Measurements from ENCODE around the gene NGEF. TPM values are rescaled to one million over a fixed set of nuclear protein-coding genes. Genes with fewer than 3 reads are reported as not detected.
A peak's percentile ranks its signal among the peaks of the same experiment; 100 is the strongest.

NGEF gene
- total and polyA plus RNA-seq, 4 donors, result 10.6 to 22.6 (median 10.8) TPM

GRCh38 chr2:232928551-232929302 lies 84.3 kb downstream of the NGEF start:
- peak overlapping the region in 1 of 3 donors; percentile 44 for H3K4me3 ChIP-seq (ENCODE audit: low read depth in 1 of 3, low read length in 3 of 3)
- DNase-seq (ENCODE audit: low spot score), result no peak
- peaks cover 0 to 1% (median 0%) of the 10 kb centered on the region in 4 donors for H3K9me3 ChIP-seq (ENCODE audit: control insufficient read depth in 4 of 4, low read length in 3 of 4)
- H3K27me3 ChIP-seq (ENCODE audit: control insufficient read depth in 4 of 4, insufficient read depth in 4 of 4, low read length in 3 of 4), result no peaks in the 10 kb centered on the region
- no peak for TF ChIP-seq HNF4G (IDR thresholded peaks at IDR 0.05)
- no peak for TF ChIP-seq ZBTB33 (IDR thresholded peaks at IDR 0.05)
- TF ChIP-seq FOXA1 (IDR thresholded peaks at IDR 0.05), result no peak
- no peak for TF ChIP-seq TAF1 (conservative IDR thresholded peaks at IDR 0.05)
- peak in 1 of 2 donors; percentile 24 for TF ChIP-seq HNF4A (conservative IDR thresholded peaks at IDR 0.05)
- TF ChIP-seq RXRA (IDR thresholded peaks at IDR 0.05), result no peak
- peaks cover 2 to 18% (median 4%) of the 10 kb centered on the region in 4 donors for H3K36me3 ChIP-seq (ENCODE audit: control insufficient read depth in 4 of 4, insufficient read depth in 3 of 4, low read depth in 1 of 4, low read length in 3 of 4)
- 58% methylated on average over 56 of the region's 56 CpGs for WGBS
- H3K9ac ChIP-seq (ENCODE audit: low read depth in 1 of 2, low read length in 2 of 2), result no peak overlapping the region
- no peak overlapping the region for H3K27ac ChIP-seq (ENCODE audit: low read depth in 1 of 2, low read length in 2 of 2)
- H3K4me1 ChIP-seq (ENCODE audit: control insufficient read depth in 4 of 4, insufficient read depth in 4 of 4, low read length in 3 of 4), result peaks cover 0 to 4% (median 1%) of the 10 kb centered on the region in 4 donors

- Histone ChIP-seq H3K27me3 (ENCODE audit: control insufficient read depth in 4 of 4, insufficient read depth in 4 of 4, low read length in 3 of 4) (no peaks in the 10 kb centered on the region), H3K9me3 (ENCODE audit: control insufficient read depth in 4 of 4, low read length in 3 of 4) (peaks cover 0 to 1% (median 0%) of the 10 kb centered on the region in 4 donors), H3K36me3 (ENCODE audit: control insufficient read depth in 4 of 4, insufficient read depth in 3 of 4, low read depth in 1 of 4, low read length in 3 of 4) (peaks cover 3 to 21% (median 4%) of the 10 kb centered on the region in 4 donors), H3K4me1 (ENCODE audit: control insufficient read depth in 4 of 4, insufficient read depth in 4 of 4, low read length in 3 of 4) (peaks cover 0 to 4% (median 1%) of the 10 kb centered on the region in 4 donors), H3K4me3 (ENCODE audit: low read depth in 1 of 3, low read length in 3 of 3) (peak overlapping the region in 1 of 3 donors; percentile 44), H3K27ac (ENCODE audit: low read depth in 1 of 2, low read length in 2 of 2) (no peak overlapping the region), H3K9ac (ENCODE audit: low read depth in 1 of 2, low read length in 2 of 2) (no peak overlapping the region)
- 24% methylated on average over 114 of the region's 114 CpGs for WGBS
- DNase-seq (ENCODE audit: low spot score), result no peak
- TF ChIP-seq ATF3 (IDR thresholded peaks at IDR 0.05) (no peak), HNF4G (IDR thresholded peaks at IDR 0.05) (no peak), YY1 (IDR thresholded peaks at IDR 0.05) (no peak), GABPA (IDR thresholded peaks at IDR 0.05 in 1 of 2, conservative IDR thresholded peaks at IDR 0.05 in 1 of 2) (no peak), HNF4A (conservative IDR thresholded peaks at IDR 0.05) (no peak), JUND (IDR thresholded peaks at IDR 0.05) (no peak), SP1 (IDR thresholded peaks at IDR 0.05) (no peak), MAX (IDR thresholded peaks at IDR 0.05) (no peak), FOXA1 (IDR thresholded peaks at IDR 0.05) (no peak)
Measured at GRCh38 chr2:232927793-232928550, 85.1 kb downstream of the NGEF start.
